Measurements from ENCODE around the gene ATG7.

Gene ATG7

DNA sequence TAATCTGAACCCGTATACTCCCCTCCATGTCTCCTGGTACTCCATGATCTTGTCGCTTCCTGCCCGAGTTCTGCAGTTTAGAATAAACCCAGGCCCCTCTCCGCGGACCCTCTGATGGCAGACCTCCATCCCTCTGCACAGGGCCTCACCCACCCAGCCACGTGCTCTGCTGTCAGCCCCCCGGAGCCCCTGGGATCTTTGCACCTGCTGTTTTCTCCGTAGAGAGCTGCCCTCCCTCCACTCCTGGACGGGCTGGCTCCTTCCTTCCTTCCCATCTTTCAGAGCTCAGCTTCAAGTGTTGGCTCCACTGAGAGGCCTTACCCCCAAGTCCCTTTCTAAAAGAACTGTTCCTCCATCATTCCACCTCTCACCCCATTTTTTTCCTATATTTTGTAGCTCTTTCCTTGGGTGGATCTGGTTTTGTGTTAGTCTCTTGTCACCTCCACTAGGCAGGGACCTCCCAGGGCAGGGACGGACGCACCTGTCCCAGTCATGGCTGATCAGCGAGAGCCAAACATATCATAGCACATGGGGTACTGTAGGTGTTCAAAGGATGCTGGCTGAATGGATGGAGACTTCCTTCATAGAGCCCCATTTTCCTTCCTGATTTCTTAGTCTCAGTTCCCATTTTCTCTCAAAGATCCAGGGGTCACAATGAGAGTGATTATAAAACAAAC is 264.9 kb downstream of the ATG7 start:
- no peak for DNase-seq (ENCODE audit: low spot score)

DNA sequence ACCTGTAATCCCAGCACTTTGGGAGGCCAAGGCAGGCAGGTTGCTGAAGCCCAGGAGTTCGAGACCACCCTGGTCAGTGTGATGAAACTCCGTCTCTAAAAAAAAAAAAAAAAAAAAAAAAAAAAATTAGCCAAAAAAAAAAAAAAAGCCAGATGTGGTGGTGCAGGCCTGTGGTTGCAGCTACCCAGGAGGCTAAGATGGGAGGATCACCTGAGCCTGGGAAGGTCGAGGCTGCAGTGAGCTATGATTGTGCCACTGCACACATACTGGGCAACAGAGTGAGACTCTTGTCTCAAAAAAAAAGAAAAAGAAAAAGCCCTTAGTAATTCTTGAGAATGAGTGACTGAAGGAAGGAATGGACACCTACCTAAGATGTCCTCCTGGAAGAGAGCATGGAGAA is 266.4 kb downstream of the ATG7 start:
- no peak for DNase-seq (ENCODE audit: low spot score)

DNA sequence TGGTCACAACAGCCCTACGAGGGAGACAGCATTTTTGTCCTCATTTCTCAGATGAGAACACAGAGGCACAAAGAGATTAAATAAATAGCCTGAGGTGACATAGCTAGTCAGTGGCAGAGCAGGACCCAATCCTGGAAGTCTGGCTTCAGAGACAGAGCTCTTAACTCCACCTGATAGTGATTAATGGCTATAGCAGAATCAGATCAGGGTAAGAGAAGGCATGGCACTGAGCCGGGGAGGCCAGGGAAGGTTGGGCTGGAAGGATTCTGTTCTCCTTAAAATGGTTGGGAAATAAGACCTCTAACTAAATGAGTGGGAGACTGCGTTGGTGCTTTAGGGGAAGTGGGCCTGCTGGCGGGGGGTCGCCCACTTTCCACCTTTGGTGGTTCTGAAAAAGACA is 267.0 kb downstream of the ATG7 start:
- DNase-seq (ENCODE audit: low spot score): no peak

DNA sequence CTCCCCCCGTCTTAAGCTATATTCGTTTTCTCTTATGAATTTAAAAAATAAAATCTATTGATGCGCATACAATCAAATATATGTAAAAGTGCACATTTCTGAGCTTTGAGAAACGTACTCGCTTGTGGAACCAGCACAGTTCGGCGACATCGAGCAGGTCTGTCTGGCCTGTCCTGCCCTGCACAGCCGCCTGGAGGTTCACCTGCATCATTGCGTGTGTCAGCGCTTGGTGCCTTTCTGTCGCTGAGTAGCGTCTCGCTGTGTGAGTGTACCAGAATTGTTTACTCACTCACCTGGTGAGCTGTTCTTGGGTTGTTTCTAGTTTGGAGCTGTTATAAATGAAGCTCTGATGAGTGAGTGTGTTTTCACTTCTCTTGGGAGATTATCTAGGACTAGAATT is 267.5 kb downstream of the ATG7 start:
- no peak for DNase-seq (ENCODE audit: low spot score)

DNA sequence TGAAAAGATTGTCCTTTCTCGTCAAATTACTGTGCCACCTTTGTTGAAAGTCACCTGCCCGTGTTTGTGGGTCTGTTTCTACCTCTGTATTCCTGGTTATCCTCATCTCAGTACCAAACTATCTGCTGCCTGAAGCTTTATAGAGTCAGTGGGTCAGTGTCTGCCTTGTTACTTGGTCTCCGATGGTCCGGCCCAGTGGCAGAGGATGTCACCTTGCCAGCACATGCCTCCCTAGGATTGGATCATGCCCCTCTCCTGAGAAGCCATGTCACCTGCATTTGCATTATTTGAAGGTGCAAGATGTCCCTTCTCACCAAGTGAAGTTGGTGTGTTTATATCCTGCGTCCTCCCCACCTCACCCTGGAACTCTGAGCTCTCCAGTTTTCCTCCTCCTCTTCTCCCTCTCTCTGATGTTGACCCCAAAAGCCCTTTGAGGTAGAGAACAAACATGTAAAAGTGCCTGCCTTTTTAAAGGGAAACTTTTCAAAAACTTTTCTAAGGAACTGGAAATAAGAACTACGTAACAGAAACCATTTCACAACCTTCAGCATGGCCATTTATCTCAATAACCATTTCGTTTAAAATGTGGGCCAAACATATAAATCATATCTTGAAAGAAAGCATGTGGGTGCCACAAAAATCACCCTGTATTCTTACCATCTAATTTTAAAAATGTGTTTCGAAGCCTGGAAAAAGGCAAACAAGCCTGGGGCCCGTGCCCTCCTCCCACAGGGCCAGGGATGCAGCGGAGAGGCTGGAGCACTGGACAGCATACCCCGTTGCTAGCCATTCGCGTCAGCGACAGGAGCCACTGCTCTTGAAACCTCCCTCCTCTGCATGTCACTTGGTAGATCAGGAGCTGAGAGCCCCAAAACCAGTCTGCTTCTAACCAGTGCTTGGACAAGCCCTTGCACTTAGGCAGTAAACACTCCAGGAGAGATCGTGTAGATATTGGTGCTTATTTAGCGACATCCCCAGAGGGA is 269.4 kb downstream of the ATG7 start:
- DNase-seq (ENCODE audit: low spot score): no peak

DNA sequence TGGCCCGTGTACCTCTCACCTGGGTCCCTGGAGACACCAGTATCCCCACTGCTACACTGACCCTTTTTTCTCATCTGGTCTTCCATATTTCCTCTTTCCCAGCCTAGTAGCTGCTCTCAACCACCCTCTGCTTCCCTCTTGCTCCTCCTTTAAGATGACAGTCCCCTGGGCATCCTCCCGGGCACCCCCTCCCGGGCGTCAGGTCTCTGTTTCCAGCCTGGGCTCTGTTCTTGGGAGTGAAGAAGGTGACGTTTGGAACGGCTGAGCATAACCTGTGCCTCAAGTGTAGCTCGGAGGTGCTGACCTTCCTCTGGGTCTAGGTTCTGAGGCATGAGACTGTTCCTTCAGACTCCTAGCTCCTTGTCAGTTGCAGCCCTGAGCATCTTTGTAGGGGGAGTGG is 270.4 kb downstream of the ATG7 start:
- no peak for DNase-seq (ENCODE audit: low spot score)

DNA sequence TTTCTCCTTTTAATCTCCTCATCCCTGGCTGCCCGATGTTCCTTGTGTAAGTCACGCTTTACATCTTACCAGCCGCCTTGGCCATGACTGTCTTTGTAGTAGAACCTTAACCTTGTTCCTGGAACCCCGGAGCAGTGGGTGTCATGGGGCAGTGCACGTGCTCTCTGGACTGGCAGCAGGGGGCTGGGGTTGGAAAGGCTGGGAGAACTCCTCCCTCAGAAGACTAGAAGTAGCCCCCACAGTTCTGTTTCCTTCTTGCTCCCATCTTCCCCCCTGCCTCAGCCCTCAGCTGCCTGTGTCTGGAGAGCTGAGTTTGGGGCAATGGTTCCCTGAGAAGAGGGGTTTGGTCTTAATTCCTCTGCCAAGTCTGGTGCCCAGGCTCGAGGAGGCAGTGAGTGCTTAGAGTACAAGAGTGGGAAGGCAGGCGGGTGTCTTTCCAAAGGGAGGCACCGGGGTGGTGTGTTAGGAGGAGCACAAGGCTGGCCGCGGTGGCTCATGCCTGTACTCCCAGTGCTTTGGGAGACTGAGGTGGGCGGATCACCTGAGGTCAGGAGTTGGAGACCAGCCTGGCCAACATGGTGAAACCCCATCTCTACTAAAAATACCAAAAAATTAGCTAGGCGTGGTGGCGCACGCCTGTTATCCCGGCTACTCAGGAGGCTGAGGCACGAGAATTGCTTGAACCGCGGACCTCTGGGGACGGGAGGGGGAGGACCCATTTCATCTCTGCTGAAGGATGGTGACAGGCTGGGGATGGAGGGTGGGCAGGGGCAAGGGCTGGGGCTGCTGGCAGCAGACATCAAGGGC is 271.1 kb downstream of the ATG7 start:
- no peak for DNase-seq (ENCODE audit: low spot score)

DNA sequence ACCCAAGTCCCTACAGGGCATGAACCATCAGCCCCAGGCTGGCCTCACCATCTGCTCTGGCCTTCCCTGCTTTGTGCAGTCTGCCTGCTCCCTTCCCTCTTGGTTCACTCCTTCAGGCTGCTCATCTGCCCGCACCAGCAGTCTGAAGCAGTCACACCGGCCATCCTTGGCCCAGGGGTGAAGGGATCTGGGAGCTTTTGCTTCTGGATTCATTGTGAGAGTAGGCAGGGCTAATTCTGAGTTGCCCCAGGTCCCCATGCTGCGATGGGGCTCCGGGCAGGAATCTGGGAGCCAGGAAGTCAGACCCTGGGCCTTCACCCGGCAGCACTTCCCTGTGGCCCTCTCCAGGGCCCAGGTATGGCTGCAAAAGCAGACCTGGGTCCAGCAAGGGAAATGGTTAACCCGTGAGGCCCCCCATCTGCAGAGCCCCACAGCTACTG is 271.8 kb downstream of the ATG7 start:
- no peak for DNase-seq (ENCODE audit: low spot score)

DNA sequence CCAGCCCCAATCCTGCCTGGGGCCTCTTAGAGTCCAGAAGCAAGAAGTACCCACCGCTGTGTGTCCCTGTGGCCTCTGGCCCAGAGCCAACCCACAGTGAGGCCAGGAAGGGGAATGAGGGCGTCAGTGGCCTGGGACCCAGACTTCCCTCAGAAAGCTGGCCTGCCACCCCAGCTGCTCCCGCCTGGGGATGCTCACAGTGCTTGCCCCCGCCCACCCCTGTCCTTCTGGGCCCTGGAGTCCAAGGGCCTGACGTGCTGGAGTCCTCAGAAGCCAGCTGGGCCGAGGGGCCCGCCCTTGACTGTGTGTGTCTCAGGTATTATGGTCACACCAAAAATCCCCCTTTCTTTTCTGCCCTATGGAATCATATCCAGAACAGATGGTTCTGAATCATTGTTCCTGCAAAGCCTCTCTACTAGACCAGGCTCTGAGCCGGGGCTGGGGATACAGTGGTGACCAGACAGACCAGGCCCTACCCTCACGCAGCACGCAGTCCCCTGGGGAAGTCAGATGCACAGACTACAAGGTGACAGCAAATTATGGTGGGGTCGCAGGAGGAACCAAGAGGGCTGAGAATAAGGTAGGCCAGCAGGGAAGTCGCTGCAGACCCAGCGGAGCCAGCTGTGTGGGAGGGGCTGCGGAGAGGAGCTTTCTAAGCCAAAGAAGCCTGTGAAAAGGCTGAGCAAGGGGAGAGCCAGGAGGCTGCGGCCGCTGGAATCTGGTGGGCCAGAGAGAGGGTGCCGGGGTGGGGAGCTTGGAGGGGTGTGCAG is 272.4 kb downstream of the ATG7 start:
- no peak for DNase-seq (ENCODE audit: low spot score)

DNA sequence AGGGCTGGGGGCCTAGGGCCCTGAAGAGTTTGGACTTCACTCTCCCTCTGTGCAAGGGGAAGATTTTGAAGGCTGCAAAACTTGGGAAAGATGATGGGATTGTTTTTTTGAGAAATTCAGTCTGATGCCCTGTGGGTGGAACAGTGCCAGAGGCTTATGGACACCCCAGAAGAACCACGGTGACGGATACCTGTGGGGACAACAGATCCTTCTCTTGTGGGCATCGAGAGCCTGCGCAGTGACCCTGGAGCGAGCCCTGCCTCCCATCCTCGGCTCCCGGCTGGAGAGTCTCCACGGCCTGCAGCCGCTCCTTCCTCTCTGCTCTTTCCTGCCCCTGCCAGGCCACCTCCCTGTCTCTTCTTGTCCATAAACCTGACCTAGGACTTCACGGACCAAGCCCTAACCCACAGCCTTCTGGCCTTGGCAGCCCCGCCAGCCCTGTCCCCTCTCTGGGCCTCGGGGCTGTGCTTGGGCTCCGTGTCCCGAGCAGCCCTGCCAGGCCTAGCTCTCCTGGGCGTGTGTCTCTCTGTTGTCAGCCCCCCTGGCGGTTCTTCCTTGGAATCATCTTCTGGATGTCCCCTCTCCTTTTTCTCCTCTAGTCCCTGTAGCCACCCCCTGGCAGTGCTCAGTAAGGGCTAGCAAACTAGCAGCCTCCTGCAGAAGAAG is 273.1 kb downstream of the ATG7 start:
- DNase-seq (ENCODE audit: low spot score): no peak

DNA sequence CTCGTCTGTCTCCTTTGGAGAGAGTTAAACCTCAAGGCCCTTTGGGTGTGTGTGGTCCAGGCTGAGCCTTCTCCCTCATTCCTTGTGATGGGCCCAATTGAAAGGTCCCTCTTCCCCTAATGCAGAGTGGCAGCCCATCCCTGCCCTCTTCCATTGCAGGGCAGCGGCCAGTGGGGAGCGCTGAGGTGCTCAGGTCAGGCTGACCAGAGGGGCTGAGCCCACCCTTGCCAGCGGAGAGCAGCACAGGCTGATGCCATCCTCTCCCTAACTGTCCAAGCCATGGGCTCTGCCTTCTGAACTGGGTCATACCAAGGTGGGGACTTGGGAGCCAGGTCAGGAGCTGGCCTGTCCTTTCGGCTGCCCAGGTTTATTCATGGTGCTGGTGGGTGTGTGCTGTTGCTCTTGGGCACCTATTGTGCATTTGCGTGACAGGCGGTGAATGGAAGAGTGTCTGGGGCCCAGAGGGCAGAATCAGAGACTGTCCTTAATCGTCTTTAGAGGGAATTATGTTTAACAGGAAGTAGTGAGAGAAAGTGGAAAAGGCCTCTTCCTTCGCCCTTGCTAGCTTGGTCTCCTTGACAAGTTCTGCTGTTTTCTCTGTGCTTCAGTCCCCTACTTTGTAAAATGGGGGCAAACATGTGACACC is 274.6 kb downstream of the ATG7 start:
- no peak for DNase-seq (ENCODE audit: low spot score)

DNA sequence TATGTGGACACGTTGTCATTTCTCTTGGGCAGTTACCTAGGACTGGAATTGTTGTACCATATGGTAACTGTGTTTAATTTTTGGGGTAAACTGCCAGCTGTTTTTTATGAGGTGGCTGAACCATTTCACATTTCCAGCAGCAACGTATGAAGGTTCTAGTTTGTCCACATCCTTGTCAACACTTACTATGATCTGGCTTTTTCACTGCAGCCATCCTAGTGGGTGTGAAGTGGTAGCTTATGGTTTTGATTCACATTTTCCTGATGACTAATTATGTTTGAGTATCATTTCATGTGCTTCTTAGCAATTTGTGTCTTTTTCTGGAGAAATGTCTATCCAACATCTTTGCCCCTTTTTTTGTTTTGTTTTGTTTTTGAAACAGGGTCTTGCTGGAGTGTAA is 275.3 kb downstream of the ATG7 start:
- no peak for DNase-seq (ENCODE audit: low spot score)

DNA sequence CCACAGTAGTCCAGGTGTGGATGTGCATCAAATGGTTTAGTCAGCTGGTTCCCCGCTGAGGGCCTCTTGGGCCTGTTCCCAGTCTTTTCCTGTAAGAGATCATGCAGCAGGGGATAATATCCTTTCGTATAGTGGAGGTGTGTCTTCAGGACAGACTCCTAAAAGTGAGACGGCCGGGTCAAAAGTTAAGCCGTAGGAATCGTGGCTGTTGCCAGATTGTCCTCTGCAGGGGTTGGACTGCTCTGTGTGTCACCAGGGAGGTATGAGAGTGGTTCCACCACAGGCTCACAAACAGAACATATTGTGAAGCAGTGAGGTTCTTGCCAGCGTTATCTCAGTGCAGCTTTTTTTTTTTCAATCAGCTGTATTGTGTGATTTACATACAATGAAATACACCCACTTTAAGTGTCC is 276.5 kb downstream of the ATG7 start:
- DNase-seq (ENCODE audit: low spot score): no peak

DNA sequence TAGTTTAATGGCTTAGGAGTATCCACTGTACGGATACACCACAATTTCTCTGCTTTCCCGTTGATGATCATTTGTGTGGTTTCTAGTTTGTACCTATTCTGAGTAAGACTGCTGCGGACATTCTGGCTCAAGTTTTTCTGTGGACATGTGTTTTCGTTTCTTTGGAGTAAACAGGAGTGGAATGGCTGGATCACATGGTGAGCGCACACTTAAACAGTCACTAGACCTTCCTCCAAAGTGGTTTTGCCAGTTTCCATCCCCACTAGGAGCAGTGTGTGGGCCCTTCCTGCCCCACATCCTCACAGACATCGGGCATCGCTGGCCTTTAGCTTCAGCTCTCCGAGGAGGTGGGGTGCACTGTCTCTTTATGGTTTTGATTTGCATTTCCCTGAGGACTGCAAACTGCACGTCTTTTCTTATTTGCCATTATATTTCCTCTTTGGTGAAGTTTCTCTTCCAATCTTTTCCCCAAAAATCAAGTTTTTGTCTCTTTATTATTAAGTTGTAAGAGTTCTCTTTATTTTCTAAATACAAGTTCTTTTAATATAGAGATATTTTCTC is 277.5 kb downstream of the ATG7 start:
- no peak for DNase-seq (ENCODE audit: low spot score)

DNA sequence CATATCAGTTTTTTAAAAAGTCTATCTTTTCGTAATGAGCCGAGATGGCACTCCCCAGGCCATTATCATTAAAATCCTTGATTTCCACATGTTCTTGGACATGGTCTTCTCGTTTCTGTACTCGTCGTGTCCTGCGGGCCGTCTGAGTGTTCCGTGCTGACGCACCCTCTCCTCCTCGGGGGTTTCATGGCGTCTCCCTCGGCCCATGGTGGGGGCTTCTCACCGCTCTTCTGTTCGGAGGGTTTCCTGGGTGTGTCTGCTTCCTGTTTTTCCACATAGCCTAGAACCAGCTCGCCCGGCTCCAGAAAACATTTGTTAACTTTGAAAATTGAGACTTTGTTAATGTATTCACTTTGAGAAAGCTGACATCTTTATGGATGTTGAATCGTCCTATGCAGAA is 278.8 kb downstream of the ATG7 start:
- no peak for DNase-seq (ENCODE audit: low spot score)

DNA sequence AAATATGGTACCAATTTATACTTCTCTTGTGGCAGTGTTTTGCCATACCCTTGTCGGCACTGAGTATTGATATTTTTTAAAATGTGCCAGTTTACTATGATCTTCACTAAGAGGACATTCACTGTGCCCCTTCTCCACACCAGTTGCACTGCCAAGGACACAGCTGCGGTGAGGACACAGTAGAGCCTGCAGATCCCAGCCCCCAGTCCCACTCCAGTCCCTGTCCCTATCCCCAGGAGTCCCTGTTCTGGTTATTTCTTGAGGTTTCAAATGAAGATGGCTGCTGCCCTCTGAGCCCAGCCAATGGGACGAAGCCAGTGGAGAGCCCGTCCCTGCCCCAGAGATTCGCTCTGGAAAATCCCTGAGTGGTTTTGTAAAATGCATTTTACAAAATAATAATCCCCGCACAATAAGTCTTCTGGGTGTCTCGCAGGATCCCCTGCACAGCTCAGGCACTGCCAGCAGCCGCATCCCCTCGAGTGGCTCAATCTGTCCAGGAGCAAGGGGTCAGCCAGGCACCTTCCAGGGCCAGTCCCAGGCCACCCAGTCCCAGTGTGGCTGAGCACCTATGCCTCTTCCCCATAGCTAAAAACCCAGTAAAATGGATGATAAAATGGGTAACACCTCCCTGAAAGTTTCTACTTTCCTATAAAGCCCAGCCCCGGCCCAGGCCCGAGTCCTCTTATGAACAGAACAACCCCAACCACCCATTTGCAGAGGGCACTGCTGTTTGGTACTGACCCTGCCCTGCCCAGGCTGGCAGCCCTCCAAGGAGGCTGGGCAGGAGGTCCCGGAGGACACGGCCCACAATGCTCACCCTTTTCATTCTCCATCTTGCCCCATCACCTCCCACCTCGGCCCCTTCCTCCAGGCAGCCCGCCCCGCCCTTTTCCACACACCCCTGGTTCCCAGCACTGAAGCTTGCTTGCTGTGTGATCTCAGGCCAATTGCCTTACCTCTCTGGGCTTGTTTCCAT is 280.4 kb downstream of the ATG7 start:
- DNase-seq (ENCODE audit: low spot score): no peak

DNA sequence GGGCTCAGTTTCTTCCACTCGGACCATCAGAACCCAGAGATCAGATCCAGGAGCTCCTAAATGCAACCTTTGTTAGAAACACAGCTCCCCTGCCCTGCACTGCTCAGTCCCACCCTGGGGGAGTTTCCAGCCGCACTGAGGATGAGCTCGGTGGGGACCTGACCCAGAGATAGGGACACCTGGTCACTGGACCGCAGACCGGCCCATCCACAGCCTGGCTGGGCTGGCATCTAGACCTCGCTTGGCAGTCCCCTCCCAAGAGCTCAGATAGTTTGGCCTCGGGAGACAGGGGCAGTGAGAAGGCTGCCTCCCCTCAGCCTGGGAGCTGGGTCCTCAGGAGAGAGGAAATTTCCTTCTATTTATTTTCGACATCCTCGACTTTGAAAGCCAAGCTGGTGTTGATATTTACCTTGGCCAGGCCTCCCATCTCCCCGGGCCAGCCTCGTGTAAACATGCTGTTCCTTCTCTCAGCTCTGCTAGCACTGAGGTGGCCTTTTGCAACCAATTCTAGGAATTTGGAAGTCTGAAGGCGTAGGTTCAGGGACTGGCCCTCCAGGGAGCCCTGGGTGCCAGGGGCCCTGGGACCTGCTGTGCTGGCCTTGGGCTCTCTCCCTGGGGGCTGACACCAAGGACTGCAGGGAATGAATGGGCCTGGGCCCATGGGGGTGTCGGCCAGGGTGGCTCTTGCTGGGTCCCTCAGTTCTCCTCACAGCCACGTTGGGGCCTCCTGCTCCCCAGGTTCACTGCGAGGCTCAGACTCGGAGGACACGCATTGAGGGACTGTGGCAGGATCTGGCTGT is 281.4 kb downstream of the ATG7 start:
- DNase-seq (ENCODE audit: low spot score): no peak

DNA sequence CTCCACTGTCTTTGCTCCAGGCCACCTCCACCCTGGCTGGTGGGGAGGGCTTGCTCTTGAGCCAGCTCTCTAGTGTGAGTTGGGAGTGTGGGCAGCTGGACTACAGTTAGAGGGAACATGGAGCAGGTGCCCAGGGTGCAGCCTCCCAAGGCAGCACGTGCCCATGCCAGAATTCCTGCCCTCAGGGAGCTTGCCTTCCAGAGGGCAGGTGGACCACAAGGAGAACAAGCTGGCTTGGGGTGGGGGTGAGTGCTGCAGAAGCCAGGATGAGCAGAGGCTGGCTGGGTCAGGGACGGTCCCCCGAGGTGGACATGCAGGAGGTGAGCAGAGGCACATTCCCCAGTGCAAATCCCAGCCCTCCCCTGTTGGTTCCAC is 282.0 kb downstream of the ATG7 start:
- no peak for DNase-seq (ENCODE audit: low spot score)
